Raji (cell line): ENCODE measurements around the gene AP2A1.

Experiments used
- POLR2A ChIP-seq: IDR thresholded peaks from 2 replicates; pipeline ENCODE4 v1.6.1; 2011; ENCODE audit warnings: low read depth, low read length, control low read depth; ENCODE audit not compliant: insufficient read depth

The AP2A1 gene

GRCh38 chr19:49766930-49767299, at the start of gene AP2A1:
Gene AP2A1, plus strand, starts transcription at chr19:49767001. Its CDS starts 133 bp downstream, at chr19:49767134.
- peak; percentile 48 for TF ChIP-seq POLR2A

- no peak for TF ChIP-seq POLR2A
These were observed 48.3 kb upstream of the AP2A1 start for GRCh38 chr19:49718511-49718910.

GRCh38 chr19:49718991-49719390, 47.8 kb upstream of the AP2A1 start:
- no peak for TF ChIP-seq POLR2A

- TF ChIP-seq POLR2A, result no peak
These were observed 39.4 kb upstream of the AP2A1 start for GRCh38 chr19:49727217-49728030.

GRCh38 chr19:49730166-49730565, 36.6 kb upstream of the AP2A1 start:
- no peak for TF ChIP-seq POLR2A

- TF ChIP-seq POLR2A, result no peak
These were observed 28.5 kb upstream of the AP2A1 start for GRCh38 chr19:49738268-49738667.

GRCh38 chr19:49739098-49739497, 27.7 kb upstream of the AP2A1 start:
- TF ChIP-seq POLR2A, result no peak

- no peak for TF ChIP-seq POLR2A
These were observed 26.9 kb upstream of the AP2A1 start for GRCh38 chr19:49739933-49740332.

GRCh38 chr19:49741210-49741844, 25.5 kb upstream of the AP2A1 start:
- TF ChIP-seq POLR2A, result no peak

- TF ChIP-seq POLR2A, result no peak
These were observed 21.8 kb upstream of the AP2A1 start for GRCh38 chr19:49744946-49745381.

GRCh38 chr19:49746206-49746958, 20.4 kb upstream of the AP2A1 start:
- no peak for TF ChIP-seq POLR2A

GRCh38 chr19:49749055-49749716, 17.6 kb upstream of the AP2A1 start:
- TF ChIP-seq POLR2A, result no peak

- no peak for TF ChIP-seq POLR2A
These were observed 17.0 kb upstream of the AP2A1 start for GRCh38 chr19:49749771-49750170.

GRCh38 chr19:49752701-49753100, 14.1 kb upstream of the AP2A1 start:
- no peak for TF ChIP-seq POLR2A

- no peak for TF ChIP-seq POLR2A
These were observed 10.8 kb upstream of the AP2A1 start for GRCh38 chr19:49755956-49756355.
